IPS-18a (cell line): ENCODE measurements around the gene SLC27A4.

ENCODE experiments used
- H3K27ac ChIP-seq: one replicate; pipeline ENCODE4 v1.5.1; 2013; ENCODE audit warnings: low read length
- H3K27me3 ChIP-seq: one replicate; pipeline ENCODE4 v1.6.1; 2013; ENCODE audit warnings: mild to moderate bottlenecking, low read length; ENCODE audit not compliant: control insufficient read depth, insufficient read depth
- H3K36me3 ChIP-seq: one replicate; pipeline ENCODE4 v1.6.1; 2013; ENCODE audit warnings: low read depth, low read length; ENCODE audit not compliant: control insufficient read depth
- H3K4me1 ChIP-seq: one replicate; pipeline ENCODE4 v1.6.1; 2013; ENCODE audit warnings: low read depth, low read length; ENCODE audit not compliant: control insufficient read depth
- H3K4me3 ChIP-seq: one replicate; pipeline ENCODE4 v1.5.1; 2013; ENCODE audit warnings: low read length
- H3K9ac ChIP-seq: one replicate; pipeline ENCODE4 v1.6.1; 2013; ENCODE audit warnings: mild to moderate bottlenecking, low read length, moderate library complexity
- H3K9me3 ChIP-seq: one replicate; pipeline ENCODE4 v1.6.1; 2013; ENCODE audit warnings: low read depth, low read length; ENCODE audit not compliant: control insufficient read depth

SLC27A4 gene

GRCh38 chr9:128339761-128340690 is at the start of gene SLC27A4:
SLC27A4 (plus strand) TSS chr9:128340527; CDS start chr9:128343133, 2,606 bp downstream.
- Histone ChIP-seq H3K4me1 (no peaks in the 10 kb centered on the region), H3K36me3 (peaks cover 8% of the 10 kb centered on the region), H3K9ac (peak within 1 kb of the TSS; percentile 29), H3K9me3 (no peaks in the 10 kb centered on the region), H3K4me3 (peak within 1 kb of the TSS; percentile 72), H3K27ac (no peak within 1 kb of the TSS), H3K27me3 (no peaks in the 10 kb centered on the region)

GRCh38 chr9:128292009-128292408 is 48.3 kb upstream of the SLC27A4 start:
- H3K4me1 ChIP-seq, result no peaks in the 10 kb centered on the region

GRCh38 chr9:128293091-128293490 is 47.2 kb upstream of the SLC27A4 start:
- no peaks in the 10 kb centered on the region for H3K36me3 ChIP-seq
- no peaks in the 10 kb centered on the region for H3K9me3 ChIP-seq
- H3K9ac ChIP-seq, result no peak overlapping the region
- no peak overlapping the region for H3K27ac ChIP-seq
- H3K27me3 ChIP-seq, result no peaks in the 10 kb centered on the region
- no peaks in the 10 kb centered on the region for H3K4me1 ChIP-seq
- no peak overlapping the region for H3K4me3 ChIP-seq

More at GRCh38 chr9:128292009-128292408, 48.3 kb upstream of the SLC27A4 start:
- Histone ChIP-seq H3K27me3 (no peaks in the 10 kb centered on the region), H3K4me3 (no peak overlapping the region), H3K9ac (no peak overlapping the region), H3K27ac (no peak overlapping the region), H3K9me3 (no peaks in the 10 kb centered on the region), H3K36me3 (no peaks in the 10 kb centered on the region)

- Histone ChIP-seq H3K9me3 (no peaks in the 10 kb centered on the region), H3K27ac (no peak overlapping the region), H3K4me3 (no peak overlapping the region), H3K4me1 (no peaks in the 10 kb centered on the region), H3K9ac (no peak overlapping the region), H3K27me3 (no peaks in the 10 kb centered on the region), H3K36me3 (no peaks in the 10 kb centered on the region)
Measured at GRCh38 chr9:128294142-128294541, 46.2 kb upstream of the SLC27A4 start.

- H3K27me3 ChIP-seq, result no peaks in the 10 kb centered on the region
- H3K9ac ChIP-seq, result no peak overlapping the region
- H3K36me3 ChIP-seq, result no peaks in the 10 kb centered on the region
- H3K9me3 ChIP-seq, result no peaks in the 10 kb centered on the region
- H3K27ac ChIP-seq, result no peak overlapping the region
- no peak overlapping the region for H3K4me3 ChIP-seq
- no peaks in the 10 kb centered on the region for H3K4me1 ChIP-seq
Measured at GRCh38 chr9:128296340-128297220, 43.7 kb upstream of the SLC27A4 start.

GRCh38 chr9:128297221-128297773 is 43.0 kb upstream of the SLC27A4 start:
- Histone ChIP-seq H3K4me1 (no peaks in the 10 kb centered on the region), H3K36me3 (no peaks in the 10 kb centered on the region), H3K9ac (no peak overlapping the region), H3K4me3 (no peak overlapping the region), H3K27ac (no peak overlapping the region), H3K27me3 (no peaks in the 10 kb centered on the region), H3K9me3 (no peaks in the 10 kb centered on the region)

GRCh38 chr9:128298535-128299482 is 41.5 kb upstream of the SLC27A4 start:
- Histone ChIP-seq H3K27me3 (no peaks in the 10 kb centered on the region), H3K4me3 (no peak overlapping the region), H3K9me3 (no peaks in the 10 kb centered on the region), H3K4me1 (no peaks in the 10 kb centered on the region), H3K27ac (no peak overlapping the region), H3K9ac (no peak overlapping the region), H3K36me3 (no peaks in the 10 kb centered on the region)

GRCh38 chr9:128304136-128304970 is 36.0 kb upstream of the SLC27A4 start:
- H3K9ac ChIP-seq, result no peak overlapping the region
- H3K36me3 ChIP-seq, result peaks cover 7% of the 10 kb centered on the region
- no peaks in the 10 kb centered on the region for H3K9me3 ChIP-seq
- H3K27ac ChIP-seq, result no peak overlapping the region
- no peaks in the 10 kb centered on the region for H3K4me1 ChIP-seq
- no peaks in the 10 kb centered on the region for H3K27me3 ChIP-seq
- H3K4me3 ChIP-seq, result no peak overlapping the region

GRCh38 chr9:128304971-128305288 is 35.4 kb upstream of the SLC27A4 start:
- no peaks in the 10 kb centered on the region for H3K4me1 ChIP-seq
- no peaks in the 10 kb centered on the region for H3K9me3 ChIP-seq
- H3K36me3 ChIP-seq, result peaks cover 13% of the 10 kb centered on the region
- H3K4me3 ChIP-seq, result no peak overlapping the region
- H3K27me3 ChIP-seq, result no peaks in the 10 kb centered on the region
- H3K9ac ChIP-seq, result no peak overlapping the region
- no peak overlapping the region for H3K27ac ChIP-seq

GRCh38 chr9:128309551-128309950 is 30.8 kb upstream of the SLC27A4 start:
- no peaks in the 10 kb centered on the region for H3K4me1 ChIP-seq
- H3K9me3 ChIP-seq, result no peaks in the 10 kb centered on the region
- no peak overlapping the region for H3K9ac ChIP-seq
- H3K27me3 ChIP-seq, result no peaks in the 10 kb centered on the region
- H3K4me3 ChIP-seq, result no peak overlapping the region
- peaks cover 37% of the 10 kb centered on the region for H3K36me3 ChIP-seq
- H3K27ac ChIP-seq, result no peak overlapping the region
